Measurements from ENCODE around the gene TAOK1.

Gene TAOK1

GRCh38 chr17:29595943-29596774, 206.0 kb downstream of the TAOK1 start:
- no peak for DNase-seq

- no peak for DNase-seq
Observed at GRCh38 chr17:29596811-29597210, 206.6 kb downstream of the TAOK1 start.

- DNase-seq: no peak
Observed at GRCh38 chr17:29597361-29598172, 207.4 kb downstream of the TAOK1 start.
